NCI-H187 (cell line): Measurements from ENCODE around the gene TSSK6.
"Not testable (repeated sequence)": the region's sequence is repeated elsewhere in the genome, so short reads cannot be mapped to it uniquely, and the experiment has no call there.

Experiments used
- DNase-seq, 2 experiments: peaks; one replicate each; lab custom pipeline; 2025; lab: John Stamatoyannopoulos, UW

TSSK6 gene

DNA sequence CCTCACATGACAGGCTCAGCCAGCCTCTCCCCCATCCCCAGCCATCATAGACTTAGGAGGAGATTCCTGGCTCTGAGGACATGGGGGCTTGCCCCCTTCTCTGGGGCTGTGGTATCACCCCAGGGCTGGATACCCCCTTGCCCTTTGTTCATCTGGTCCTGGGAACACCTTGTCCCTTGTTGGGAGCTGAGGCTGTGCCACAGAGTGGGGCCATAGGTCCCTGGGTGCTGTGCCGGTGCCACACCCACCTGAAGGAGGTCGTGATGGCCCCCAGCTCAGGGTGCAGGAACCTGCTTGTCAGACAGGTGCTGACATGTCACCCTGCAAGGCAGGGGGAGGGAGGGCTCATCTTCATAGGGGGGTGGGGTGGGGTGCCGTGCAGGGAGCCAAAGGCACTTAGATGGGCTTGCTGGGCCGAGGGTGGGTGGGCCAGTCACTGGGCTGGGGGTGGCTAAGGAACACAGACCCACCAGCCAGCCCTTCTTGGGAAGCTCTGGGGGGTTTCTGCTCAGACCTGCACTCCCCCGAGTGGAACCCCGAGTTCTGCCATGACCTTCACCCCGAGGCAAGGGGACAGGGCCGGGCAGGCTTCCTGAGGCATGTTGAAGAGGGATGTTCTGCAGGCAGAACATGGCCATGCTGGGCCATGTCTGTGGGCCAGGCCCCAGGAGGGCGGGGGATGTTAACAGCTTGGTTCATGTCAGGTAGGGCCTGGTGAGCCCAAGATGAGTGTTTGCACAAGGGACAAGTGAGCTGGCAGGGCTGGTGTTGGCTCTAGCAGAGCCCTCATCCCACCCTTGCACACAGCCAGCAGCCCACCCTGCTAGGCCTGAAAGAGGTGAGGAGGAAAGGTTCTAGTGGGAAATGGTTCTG lies 28.0 kb downstream of the TSSK6 start:
- no peak for DNase-seq

DNA sequence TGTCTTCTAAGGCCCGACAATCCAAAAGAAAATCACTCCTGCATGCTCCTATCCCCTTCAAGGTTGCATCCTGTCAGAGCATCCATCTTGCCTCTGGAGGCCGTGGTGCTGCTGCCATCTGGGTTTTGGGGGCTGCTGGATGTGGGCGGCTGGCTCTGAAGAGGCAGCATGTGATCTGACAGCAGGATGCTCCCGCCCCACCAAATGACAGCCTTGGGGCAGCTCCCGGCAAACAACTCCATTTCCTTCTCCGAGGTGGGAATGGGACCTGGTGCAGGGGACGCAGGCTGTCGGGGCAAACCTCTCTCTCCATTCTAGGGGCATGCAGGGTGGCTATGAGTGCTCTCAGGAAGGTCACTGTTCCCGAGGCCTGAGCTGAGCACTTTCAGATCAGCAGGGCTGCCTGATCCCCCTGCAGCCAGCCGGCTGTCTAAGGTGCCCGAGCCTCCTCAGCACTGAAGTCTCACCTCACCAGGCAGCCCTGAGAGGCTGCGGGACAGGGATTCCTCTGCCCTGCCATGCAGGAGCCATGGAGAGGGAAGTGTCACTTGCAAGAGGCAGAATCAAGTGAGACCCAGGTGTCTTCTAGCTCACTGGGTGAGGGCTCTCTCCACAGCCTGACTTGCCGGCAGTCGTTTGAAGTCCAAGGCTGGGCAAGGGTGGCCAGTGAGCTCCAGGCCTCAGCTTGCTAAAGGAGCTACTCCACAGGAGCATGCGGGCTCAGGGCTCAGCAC lies 28.8 kb downstream of the TSSK6 start:
- DNase-seq: no peak

- DNase-seq: no peak
These were observed 29.4 kb downstream of the TSSK6 start for GRCh38 chr19:19485998-19486290.

DNA sequence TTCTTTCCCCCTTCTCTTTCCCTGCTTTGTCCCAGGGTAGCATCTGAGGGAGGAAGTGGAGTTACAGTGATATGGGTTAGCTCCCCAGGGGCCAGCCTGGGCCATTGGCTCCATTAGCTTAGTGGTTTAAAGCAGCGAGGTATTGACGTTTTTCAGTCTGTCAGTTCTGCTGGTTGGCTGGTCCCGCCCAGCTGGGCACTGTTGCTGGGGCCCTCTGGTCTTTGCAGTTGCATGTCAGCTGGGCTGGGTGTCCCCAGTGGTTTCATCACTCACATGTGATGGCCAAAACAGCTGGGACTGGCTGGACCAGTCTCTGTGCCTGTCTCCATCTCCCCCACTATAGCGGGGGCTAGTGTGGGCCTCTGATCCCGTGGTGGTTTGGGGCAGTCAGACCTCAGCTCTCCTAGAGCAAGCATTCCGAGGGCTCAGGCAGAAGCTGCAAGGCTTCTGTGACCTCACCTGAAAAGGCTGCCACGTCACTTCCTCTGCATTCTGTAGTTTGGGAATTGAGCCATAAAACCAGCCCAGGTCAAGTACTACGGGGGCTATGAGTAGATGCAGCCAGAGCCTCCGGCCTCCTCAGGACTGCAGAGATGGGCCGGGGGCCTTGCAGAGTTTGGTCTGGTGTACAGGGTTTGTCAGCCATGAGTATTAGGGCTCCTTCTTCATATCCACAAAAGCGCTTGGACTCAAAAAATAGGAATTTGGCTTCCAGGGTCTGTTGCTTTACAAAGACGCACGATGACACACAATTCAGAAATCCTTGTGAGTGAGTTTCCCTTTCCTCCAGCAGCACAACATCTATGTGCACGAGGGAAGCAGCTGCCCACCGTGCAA lies 30.0 kb downstream of the TSSK6 start:
- DNase-seq: no peak

DNA sequence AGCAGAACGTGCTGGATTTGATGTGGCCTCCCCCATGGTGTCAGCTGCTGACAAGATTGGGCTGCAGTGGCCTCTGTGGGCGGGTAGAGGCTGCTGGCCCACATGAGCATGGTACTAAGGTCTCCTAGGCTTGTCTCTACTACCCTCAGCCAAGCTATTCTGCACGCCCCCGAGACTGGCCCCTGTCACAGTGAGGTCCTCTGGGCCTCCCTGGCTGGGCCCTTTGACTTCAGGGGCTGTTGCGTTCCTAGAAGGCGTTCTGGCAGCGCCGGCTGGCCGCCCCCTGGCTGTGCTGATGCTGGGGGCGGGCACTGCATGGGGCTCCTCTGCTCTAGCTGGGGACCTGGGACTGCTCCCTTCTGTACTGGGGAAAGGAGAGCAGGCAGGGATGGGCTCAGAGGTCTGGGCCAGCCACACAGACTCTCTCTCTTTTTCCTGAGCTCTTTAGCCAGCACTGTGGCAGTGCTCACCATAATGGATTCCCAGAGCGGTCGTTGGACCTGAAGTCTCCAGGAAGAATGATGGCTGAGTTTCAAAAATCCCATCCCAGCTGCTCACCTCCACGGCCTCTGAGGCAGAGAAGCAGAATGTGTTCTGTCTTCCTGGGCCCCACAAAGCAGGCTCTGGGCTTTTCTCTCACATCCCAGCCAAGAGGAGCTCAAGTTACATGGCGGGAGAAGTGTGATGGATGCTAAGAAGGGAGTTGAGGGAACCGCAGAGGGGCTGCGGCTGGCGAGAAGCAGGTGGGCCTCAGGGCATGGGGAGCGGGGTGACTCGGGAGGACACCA lies 32.3 kb downstream of the TSSK6 start:
- no peak for DNase-seq

- no peak for DNase-seq
These were observed 34.7 kb downstream of the TSSK6 start for GRCh38 chr19:19480688-19481087.

- DNase-seq: no peak
These were observed 37.5 kb downstream of the TSSK6 start for GRCh38 chr19:19477705-19478383.

- DNase-seq: no peak
These were observed 39.2 kb downstream of the TSSK6 start for GRCh38 chr19:19475849-19476828.

DNA sequence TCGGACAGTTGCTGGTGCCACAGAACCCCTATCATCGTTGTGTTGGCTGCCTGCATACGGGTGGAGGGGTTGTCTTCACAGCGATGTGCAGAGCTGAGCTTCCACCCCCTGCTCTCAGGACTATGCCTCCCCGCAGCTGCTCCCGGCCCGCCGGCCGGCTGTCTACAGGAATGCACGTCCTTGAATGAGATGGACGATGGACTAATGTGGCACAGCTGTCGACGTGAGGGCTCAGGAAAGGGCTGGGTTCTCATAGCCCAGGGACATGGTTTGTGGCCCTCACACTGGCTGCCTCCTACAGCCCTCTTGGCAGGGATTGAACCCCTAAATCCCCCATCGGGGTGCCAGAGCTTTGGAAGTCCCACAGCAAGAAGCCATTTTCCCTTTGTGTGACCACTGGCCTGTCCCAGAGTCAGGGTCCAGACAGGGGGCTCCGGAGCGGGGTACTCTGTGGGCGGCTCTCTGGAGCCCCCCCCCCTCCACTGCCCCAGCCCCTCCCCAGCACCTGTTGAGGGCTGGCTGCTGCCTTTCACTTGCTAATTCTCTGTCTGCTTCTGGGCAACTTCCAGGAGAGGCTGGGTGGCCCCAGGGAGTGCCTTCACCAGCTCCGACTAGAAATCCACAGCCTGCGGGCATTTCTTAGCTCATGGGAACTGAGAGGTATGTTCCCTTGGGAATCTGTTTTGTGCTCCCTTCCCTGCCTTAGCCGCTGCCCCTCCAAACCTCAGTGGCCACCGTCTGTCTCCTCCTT lies 40.2 kb downstream of the TSSK6 start:
- DNase-seq: no peak

GRCh38 chr19:19472106-19472505 lies 43.2 kb downstream of the TSSK6 start:
- not testable (repeated sequence) for DNase-seq

DNA sequence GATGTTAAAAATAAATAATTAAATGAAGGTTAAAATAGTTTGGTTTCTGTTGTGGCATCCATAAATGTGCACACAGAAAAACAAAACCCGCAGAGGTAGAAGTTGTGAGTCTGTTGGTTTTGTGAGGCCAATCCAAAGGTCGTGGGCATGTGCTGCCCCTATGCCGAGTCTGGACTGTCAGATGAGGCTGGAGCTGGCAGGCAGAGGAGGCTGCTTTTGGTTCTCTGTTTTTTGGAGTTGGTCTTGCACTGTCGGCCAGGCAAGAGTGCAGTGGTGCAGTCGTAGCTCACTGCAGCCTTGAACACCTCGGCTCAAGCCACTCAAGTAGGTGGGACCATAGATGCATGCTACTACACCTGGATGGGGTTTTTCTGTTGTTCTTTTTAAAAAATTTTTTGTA lies 43.7 kb downstream of the TSSK6 start:
- DNase-seq: no peak

GRCh38 chr19:19470579-19470978 lies 44.8 kb downstream of the TSSK6 start:
- no peak for DNase-seq

DNA sequence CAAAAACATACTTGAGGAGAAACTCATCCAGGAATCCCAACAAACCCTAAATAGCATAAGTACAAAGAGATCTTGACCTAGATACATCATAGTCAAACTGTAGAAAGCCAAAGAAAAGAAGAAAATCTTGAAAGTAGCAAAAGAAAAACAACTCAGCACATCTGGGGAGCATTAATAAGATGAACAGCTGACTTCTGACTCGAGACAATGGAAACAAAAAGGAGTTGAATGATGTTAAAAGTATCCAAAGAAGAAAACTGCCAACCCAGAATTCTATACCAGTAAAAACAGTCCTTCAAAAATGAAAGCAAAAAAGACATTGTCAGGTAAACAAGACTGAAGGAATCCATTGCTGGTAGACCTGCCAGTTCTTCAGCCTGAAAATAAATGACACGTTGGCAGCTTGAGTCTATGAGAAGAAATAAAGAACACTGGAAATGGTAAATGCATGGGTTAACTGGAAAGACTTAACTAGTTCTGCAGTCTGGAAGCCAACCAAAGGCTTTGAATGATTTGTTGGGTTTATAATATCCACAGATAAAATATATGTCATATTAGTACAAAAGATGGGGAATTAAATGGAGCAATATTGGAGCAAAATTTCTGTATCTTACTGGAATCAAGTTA lies 46.8 kb downstream of the TSSK6 start:
- no peak for DNase-seq

GRCh38 chr19:19466201-19466600 lies 49.1 kb downstream of the TSSK6 start:
- DNase-seq: no peak

GRCh38 chr19:19465436-19466070 lies 49.8 kb downstream of the TSSK6 start:
- DNase-seq: no peak

GRCh38 chr19:19464339-19465098 lies 50.8 kb downstream of the TSSK6 start:
- no peak for DNase-seq
